ENCODE measurements around the gene PNPLA7.
"Not testable (repeated sequence)": the region's sequence is repeated elsewhere in the genome, so short reads cannot be mapped to it uniquely, and the experiment has no call there.

Gene PNPLA7

GRCh38 chr9:137574192-137574591 lies 24.0 kb upstream of the PNPLA7 start:
- no peak for DNase-seq

DNA sequence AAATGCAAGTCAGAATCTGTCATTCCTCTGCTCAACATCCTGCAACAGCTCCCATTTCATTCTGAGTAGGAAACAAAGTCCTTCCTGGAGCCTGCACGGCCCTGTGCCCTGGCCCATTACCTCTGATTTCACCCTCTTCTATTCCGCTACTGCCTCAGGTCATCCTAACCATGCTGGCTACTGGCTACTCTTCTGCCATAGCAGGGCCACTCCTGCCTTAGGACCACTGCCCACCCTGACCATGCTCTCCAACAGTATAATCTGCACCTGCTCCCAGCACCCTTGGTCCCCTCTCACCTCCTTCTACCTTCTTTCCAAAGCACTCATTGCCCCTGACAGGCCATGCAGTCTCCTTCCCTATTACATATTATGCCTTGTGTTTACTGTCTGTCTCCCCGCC lies 20.4 kb upstream of the PNPLA7 start:
- no peak for DNase-seq

- no peak for DNase-seq
These were observed 19.5 kb upstream of the PNPLA7 start for GRCh38 chr9:137569609-137570203.

- DNase-seq, result not testable (repeated sequence)
These were observed 18.2 kb upstream of the PNPLA7 start for GRCh38 chr9:137568445-137568844.

DNA sequence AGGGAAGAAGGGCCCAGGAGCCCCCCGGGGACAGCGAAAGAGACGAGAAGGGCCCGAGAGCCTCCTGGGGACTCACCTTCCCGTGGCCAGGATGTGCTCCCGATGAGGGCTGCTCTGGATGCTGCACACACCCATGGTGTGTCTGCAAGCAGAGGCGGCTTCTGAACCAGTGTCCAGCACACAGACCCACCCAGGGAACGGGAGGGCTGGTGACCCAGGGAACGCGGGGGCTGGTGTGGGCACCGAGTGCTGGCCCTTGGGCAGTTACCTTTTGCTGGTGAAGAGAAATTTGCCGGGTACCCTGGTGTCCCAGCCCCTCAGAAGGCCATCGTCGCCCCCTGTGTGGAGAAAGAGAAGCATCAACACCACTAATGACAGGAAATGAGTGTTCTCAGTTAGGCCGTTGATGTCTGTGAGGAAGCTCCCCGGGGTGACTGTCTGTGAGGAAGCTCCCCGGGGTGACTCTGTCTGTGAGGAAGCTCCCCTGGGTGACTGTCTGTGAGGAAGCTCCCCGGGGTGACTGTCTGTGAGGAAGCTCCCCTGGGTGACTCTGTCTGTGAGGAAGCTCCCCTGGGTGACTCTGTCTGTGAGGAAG lies 14.7 kb upstream of the PNPLA7 start:
- peak in 1 of 2 experiments; percentile 13 for DNase-seq

GRCh38 chr9:137564134-137564533 lies 13.9 kb upstream of the PNPLA7 start:
- DNase-seq, result no peak

DNA sequence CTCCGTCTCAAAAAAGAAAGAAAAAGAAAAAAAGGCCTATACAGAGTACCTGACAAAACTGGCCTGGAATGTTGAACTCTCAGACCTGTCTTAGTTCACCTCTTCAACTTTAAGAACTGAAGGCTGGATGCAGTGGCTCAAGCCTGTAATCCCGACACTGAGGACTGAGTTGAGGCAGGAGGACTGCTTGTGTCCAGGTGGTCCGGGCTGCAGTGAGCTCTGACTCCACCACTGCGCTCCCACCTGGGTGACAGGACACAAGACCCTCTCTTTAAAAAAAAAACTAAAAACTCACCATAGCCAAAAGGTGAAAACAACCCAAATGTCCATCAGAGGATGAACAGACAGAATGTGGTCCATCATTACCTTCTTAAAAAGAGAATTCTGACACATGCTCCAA lies 7.9 kb upstream of the PNPLA7 start:
- DNase-seq, result no peak

GRCh38 chr9:137556069-137556838 lies 6.1 kb upstream of the PNPLA7 start:
- DNase-seq, result no peak

GRCh38 chr9:137555179-137555578 lies 5.0 kb upstream of the PNPLA7 start:
- DNase-seq, result no peak

GRCh38 chr9:137554349-137554748 lies 4.1 kb upstream of the PNPLA7 start:
- no peak for DNase-seq

DNA sequence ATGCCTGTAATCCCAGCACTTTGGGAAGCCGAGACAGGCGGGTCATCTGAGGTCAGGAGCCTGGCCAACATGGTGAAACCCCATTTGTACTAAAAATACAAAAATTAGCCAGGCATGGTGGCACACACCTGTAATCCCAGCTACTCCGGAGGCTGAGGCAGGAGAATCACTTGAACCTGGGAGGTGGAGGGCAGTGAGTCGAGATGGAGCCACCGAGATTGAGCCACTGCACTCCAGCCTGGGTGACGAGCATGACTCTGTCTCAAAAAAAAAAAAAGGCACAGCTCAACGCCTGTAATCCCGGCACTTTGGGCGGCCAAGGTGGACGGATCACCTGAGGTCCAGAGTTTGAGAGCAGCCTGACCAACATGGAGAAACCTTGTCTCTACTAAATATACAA lies 3.5 kb upstream of the PNPLA7 start:
- DNase-seq, result not testable (repeated sequence)

- DNase-seq, result peak in 1 of 2 experiments; percentile 18
These were observed 2.0 kb upstream of the PNPLA7 start for GRCh38 chr9:137552022-137552768.

GRCh38 chr9:137551264-137552021 lies 1.2 kb upstream of the PNPLA7 start, which contains the start of gene MRPL41:
TSS of gene MRPL41 (plus strand) at chr9:137551879. CDS start at chr9:137552082, 203 bp downstream.
- peak; percentile 83 to 92 for DNase-seq

DNA sequence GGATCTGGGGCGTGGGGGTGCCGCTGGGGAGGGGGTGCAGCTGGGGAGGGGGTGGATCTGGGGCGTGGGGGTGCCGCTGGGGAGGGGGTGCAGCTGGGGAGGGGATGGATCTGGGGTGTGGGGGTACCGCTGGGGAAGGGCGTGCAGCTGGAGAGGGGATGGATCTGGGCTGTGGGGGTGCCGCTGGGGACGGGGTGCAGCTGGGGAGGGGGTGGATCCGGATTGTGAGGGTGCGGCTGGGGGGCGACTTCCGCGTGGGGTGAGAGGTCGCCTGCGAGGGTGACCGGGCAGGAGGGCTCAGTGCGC lies 709 bp upstream of the PNPLA7 start:
- not testable (repeated sequence) for DNase-seq

DNA sequence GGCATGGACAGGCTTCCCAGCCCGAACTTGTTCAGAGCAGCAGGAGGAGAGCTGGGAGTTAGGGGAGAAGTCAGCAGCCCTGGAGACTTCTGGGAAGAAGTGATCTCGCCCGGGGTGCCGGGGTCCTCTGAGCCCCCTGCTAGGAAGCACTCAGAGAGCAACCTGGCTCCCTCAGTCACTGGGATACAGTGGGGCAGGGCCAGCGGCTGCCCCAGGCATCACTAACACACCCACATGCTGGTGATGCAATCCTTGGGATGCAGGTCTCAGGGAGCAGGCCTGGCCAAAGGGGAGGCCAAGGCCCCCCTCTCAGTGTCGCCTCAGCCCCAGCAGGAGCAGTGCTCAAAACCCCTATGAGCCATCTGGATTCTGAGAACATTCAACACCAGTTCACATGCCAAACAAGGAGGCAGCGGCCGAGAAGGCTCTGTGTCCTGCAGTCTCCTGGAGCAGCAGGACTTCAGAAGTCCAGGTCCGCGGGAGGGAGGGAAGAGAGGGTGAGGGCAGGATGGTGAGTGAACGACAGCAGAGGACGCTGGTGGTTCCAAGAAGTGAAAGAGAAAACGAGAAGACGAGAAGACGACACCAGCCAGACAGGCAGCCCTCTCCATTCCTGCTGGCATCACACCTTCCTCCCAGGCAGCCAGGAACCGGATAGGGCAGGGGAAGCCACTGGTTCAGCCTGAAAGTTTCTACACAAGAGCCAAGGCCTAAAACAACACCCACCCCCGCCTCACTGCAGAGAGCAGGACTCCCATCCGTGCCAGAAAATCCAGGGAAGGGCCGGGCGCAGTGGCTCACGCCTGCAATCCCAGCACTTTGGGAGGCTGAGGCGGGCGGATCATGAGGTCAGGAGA lies 2.3 kb downstream of the PNPLA7 start:
- no peak for DNase-seq

GRCh38 chr9:137545123-137545522 lies 5.1 kb downstream of the PNPLA7 start:
- DNase-seq, result no peak

DNA sequence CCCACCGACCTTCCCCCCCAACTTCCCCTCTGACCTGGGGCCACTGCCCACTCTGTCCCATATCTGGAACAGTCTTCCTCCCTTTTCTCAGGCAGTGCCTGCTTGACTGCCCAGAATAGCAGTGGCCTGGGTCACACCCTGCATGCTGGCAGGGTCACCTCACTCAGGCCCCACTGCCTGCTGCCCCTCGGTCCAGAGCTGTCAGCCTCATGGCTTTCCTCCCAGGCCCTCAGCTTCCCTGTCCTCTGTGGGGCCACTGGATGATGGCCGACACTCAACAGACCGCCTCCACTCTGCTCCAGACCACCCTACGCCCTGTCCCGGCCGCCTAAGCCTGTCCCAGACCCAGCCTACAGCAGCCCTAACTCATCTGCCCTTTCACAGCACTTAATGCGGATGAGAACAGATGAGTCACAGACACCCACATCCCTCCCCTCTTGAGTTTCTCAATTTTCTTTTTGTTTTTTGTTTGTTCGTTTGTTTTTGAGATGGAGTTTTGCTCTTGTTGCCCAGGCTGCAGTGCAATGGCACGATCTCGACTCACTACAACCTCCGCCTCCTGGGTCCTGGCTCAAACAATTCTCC lies 5.9 kb downstream of the PNPLA7 start:
- no peak for DNase-seq

- no peak for DNase-seq
These were observed 6.8 kb downstream of the PNPLA7 start for GRCh38 chr9:137543237-137543963.

GRCh38 chr9:137542486-137542885 lies 7.7 kb downstream of the PNPLA7 start:
- DNase-seq, result no peak

- DNase-seq, result no peak
These were observed 9.7 kb downstream of the PNPLA7 start for GRCh38 chr9:137540536-137540935.

GRCh38 chr9:137538058-137538457 lies 12.1 kb downstream of the PNPLA7 start:
- DNase-seq, result no peak
